Activated CD8-positive, alpha-beta T cell treated with anti-CD3 and anti-CD28 coated beads for 36 hours (primary cell): ENCODE measurements around the gene ABHD8. TPM values are rescaled to one million over a fixed set of nuclear protein-coding genes. Genes with fewer than 3 reads are reported as not detected.
"Not testable (repeated sequence)": the region's sequence is repeated elsewhere in the genome, so short reads cannot be mapped to it uniquely, and the experiment has no call there.

Experiments
- ATAC-seq: fragments of 200-7000 bp; cut with Tn5 transposase; one replicate; pipeline ENCODE4 v1.10.0; 2021; ENCODE audit warnings: mild to moderate bottlenecking, moderate library complexity
- CTCF ChIA-PET: fragments of 350-600 bp; sonication (Branson Sonifier 250); formaldehyde crosslinking; loops from one replicate; lab custom pipeline; 2021; ENCODE audit warnings: antibody characterized with exemption; lab: Charles Lee
- POLR2A ChIA-PET: fragments of 350-600 bp; sonication (Branson Sonifier 250); formaldehyde crosslinking; loops from one replicate; lab custom pipeline; 2021; ENCODE audit warnings: antibody characterized with exemption; lab: Charles Lee
- DNase-seq: peaks from one replicate; pipeline ENCODE4 v3.0.0-alpha.2; 2020
- H3K27ac Mint-ChIP-seq: one replicate; pipeline ENCODE4 v1.8.0; 2021; ENCODE audit warnings: mild to moderate bottlenecking, mixed read lengths
- H3K27me3 Mint-ChIP-seq: one replicate; pipeline ENCODE4 v1.8.0; 2021; ENCODE audit warnings: mixed read lengths
- H3K36me3 Mint-ChIP-seq: one replicate; pipeline ENCODE4 v1.8.0; 2021; ENCODE audit warnings: low read depth, mixed read lengths
- H3K4me1 Mint-ChIP-seq: one replicate; pipeline ENCODE4 v1.8.0; 2021; ENCODE audit warnings: low read depth, mixed read lengths
- H3K4me3 Mint-ChIP-seq: one replicate; pipeline ENCODE4 v1.8.0; 2021; ENCODE audit warnings: mild to moderate bottlenecking, moderate library complexity, mixed read lengths
- H3K9me3 Mint-ChIP-seq: one replicate; pipeline ENCODE4 v1.8.0; 2021; ENCODE audit warnings: mixed read lengths
- CTCF ChIP-seq: fragments of 200-600 bp; IDR thresholded peaks from one replicate; pipeline ENCODE4 v1.8.0; 2022; ENCODE audit warnings: antibody characterized with exemption, mild to moderate bottlenecking
- intact Hi-C: fragments of 100-400 bp; cut with micrococcal nuclease; formaldehyde crosslinking; loops from one replicate; pipeline ENCODE4 v1.10.0; 2022
- total RNA-seq, 2 experiments: library from RNA; stranded (reverse); gene quantifications; one replicate each; pipeline ENCODE4 v1.2.3, GENCODE V29; 2021

Gene ABHD8
- total RNA-seq, 2 experiments from 2014 or later = 5.0 to 6.0 TPM

GRCh38 chr19:17300992-17301619 is 2.1 kb downstream of the ABHD8 start:
- intact Hi-C loops = no loop called here
- Mint-ChIP-seq H3K4me1 (peaks cover 23% of the 10 kb centered on the region), H3K36me3 (peaks cover 8% of the 10 kb centered on the region), H3K27me3 (no peaks in the 10 kb centered on the region), H3K4me3 (no peak overlapping the region), H3K9me3 (peaks cover 4% of the 10 kb centered on the region), H3K27ac (no peak overlapping the region)
- ChIA-PET POLR2A (no interaction called here), CTCF (no interaction called here)
- no peak for ATAC-seq
- no peak for TF ChIP-seq CTCF
- DNase-seq = no peak

DNA sequence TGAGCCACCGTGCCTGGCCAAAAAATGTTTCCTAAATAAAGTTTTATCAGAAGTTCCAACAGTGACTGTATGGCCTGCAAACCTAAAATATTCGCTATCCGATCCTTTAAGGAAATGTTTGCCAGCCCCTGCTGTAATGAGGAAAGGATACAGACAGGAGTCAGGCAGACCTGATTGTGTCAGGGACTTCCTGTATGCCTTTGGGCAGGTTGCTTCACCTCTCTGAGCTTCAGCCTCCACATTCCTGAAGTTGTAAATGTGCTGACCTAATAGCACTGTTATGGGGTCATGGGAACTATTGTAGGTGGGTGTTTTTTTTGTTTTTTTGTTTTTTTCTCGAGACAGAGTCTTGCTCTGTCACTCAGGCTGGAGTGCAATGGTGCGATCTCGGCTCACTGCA is 6.2 kb downstream of the ABHD8 start:
- ATAC-seq (no peak), DNase-seq (no peak)
- TF ChIP-seq CTCF = no peak
- H3K27ac Mint-ChIP-seq = no peak overlapping the region
- CTCF ChIA-PET = interaction anchor here (0.8 kb wide), 1 partner anchor 8 kb away, joined by 5 read pairs; the partner anchor contains the start of gene MRPL34
- peaks cover 4% of the 10 kb centered on the region for H3K9me3 Mint-ChIP-seq
- POLR2A ChIA-PET = no interaction called here
- intact Hi-C loops = no loop called here
- no peaks in the 10 kb centered on the region for H3K27me3 Mint-ChIP-seq
- no peak overlapping the region for H3K4me3 Mint-ChIP-seq
- peaks cover 4% of the 10 kb centered on the region for H3K4me1 Mint-ChIP-seq
- peaks cover 13% of the 10 kb centered on the region for H3K36me3 Mint-ChIP-seq

- peak overlapping the region; percentile 5 for H3K27ac Mint-ChIP-seq
- H3K27me3 Mint-ChIP-seq = no peaks in the 10 kb centered on the region
- no peak overlapping the region for H3K4me3 Mint-ChIP-seq
- ChIA-PET POLR2A (no interaction called here), CTCF (interaction anchor here (1.0 kb wide), 1 partner anchor 61 kb away, joined by 3 read pairs; no protein-coding TSS in a partner anchor)
- H3K36me3 Mint-ChIP-seq = peaks cover 13% of the 10 kb centered on the region
- intact Hi-C loops = no loop called here
- H3K4me1 Mint-ChIP-seq = peaks cover 7% of the 10 kb centered on the region
- no peak for ATAC-seq
- H3K9me3 Mint-ChIP-seq = peaks cover 4% of the 10 kb centered on the region
- no peak for TF ChIP-seq CTCF
- DNase-seq = peak; percentile 47
Measured at GRCh38 chr19:17296273-17296672, 7.0 kb downstream of the ABHD8 start.

- POLR2A ChIA-PET, H3K4me3 Mint-ChIP-seq, H3K9me3 Mint-ChIP-seq, H3K27me3 Mint-ChIP-seq, DNase-seq, intact Hi-C loops, H3K27ac Mint-ChIP-seq, ATAC-seq, H3K4me1 Mint-ChIP-seq: not testable (repeated sequence)
- CTCF ChIA-PET = interaction anchor here (1.0 kb wide), 1 partner anchor 60 kb away, joined by 3 read pairs; no protein-coding TSS in a partner anchor
- H3K36me3 Mint-ChIP-seq = peaks cover 13% of the 10 kb centered on the region
Measured at GRCh38 chr19:17295551-17295950, 7.7 kb downstream of the ABHD8 start.

GRCh38 chr19:17294051-17294891 is 9.0 kb downstream of the ABHD8 start:
- ATAC-seq = no peak
- ChIA-PET POLR2A (interaction anchor here (1.1 to 4.9 kb wide), 5 partner anchors 10 to 112 kb away, joined by 3 to 41 read pairs (median 5); partner anchors contain the start of genes ABHD8, ANKLE1, BST2 and MRPL34), CTCF (interaction anchor here (4.1 to 4.9 kb wide), 2 partner anchors 10 to 12 kb away, joined by 27 to 34 read pairs; partner anchors contain the start of genes ABHD8, ANKLE1 and MRPL34)
- Mint-ChIP-seq H3K9me3 (peaks cover 4% of the 10 kb centered on the region), H3K36me3 (peaks cover 13% of the 10 kb centered on the region), H3K27me3 (no peaks in the 10 kb centered on the region), H3K4me1 (peaks cover 7% of the 10 kb centered on the region), H3K4me3 (no peak overlapping the region), H3K27ac (no peak overlapping the region)
- intact Hi-C loops = no loop called here
- no peak for TF ChIP-seq CTCF
- DNase-seq = peak; percentile 70
